Psoas muscle (tissue), 8 donors: ENCODE measurements around the gene TBC1D22A. TPM values are rescaled to one million over a fixed set of nuclear protein-coding genes. Genes with fewer than 3 reads are reported as not detected.
A peak's percentile ranks its signal among the peaks of the same experiment; 100 is the strongest.
"Not testable (repeated sequence)": the region's sequence is repeated elsewhere in the genome, so short reads cannot be mapped to it uniquely, and the experiment has no call there.

Source experiments
- ATAC-seq, 4 donors: fragments of 200-7000 bp; cut with Tn5 transposase; one replicate each; pipeline ENCODE4 v1.9.1; 2020; ENCODE audit warnings: moderate library complexity in 3 of 4, mild to moderate bottlenecking in 2 of 4
- DNase-seq, 2 donors: peaks; one replicate each; pipeline ENCODE4 v3.0.0-alpha.2; 2020
- H3K27ac ChIP-seq: fragments of 200-600 bp; one replicate; pipeline ENCODE4 v1.8.0; 2022
- H3K27me3 ChIP-seq, 3 donors: fragments of 200-600 bp in 1 of 3; one replicate each; pipeline versions ENCODE4 v1.6.1 to v1.8.0; 2013 to 2022; ENCODE audit warnings: low read length in 2 of 3, mild to moderate bottlenecking in 2 of 3, moderate library complexity in 1 of 3; ENCODE audit not compliant: insufficient read depth in 3 of 3
- H3K36me3 ChIP-seq, 2 donors: fragments of 200-600 bp in 1 of 2; one replicate each; pipeline versions ENCODE4 v1.6.1 to v1.8.0; 2013 to 2022; ENCODE audit warnings: low read depth in 1 of 2, mild to moderate bottlenecking in 1 of 2, moderate library complexity in 1 of 2; ENCODE audit not compliant: insufficient read depth in 1 of 2
- H3K4me1 ChIP-seq: fragments of 200-600 bp; one replicate; pipeline ENCODE4 v1.8.0; 2022
- H3K4me3 ChIP-seq: fragments of 200-600 bp; one replicate; pipeline ENCODE4 v1.8.0; 2022; ENCODE audit warnings: mild to moderate bottlenecking
- H3K9me3 ChIP-seq: fragments of 200-600 bp; one replicate; pipeline ENCODE4 v1.8.0; 2022
- WGBS, 3 donors: extraction: QIAGEN DNeasy Blood & Tissue Kit; methylation state at CpG; one replicate each; pipeline versions ENCODE4 v1.1.6 to v1.1.7; 2013; 5-methylcytosine and 5-hydroxymethylcytosine counted together
- intact Hi-C, 2 donors: fragments of 100-400 bp; cut with DNase I; formaldehyde crosslinking; loops; one replicate each; pipeline versions ENCODE4 v1.11.0 to v1.14.2; 2022
- polyA plus RNA-seq, 3 donors: library from polyadenylated mRNA; stranded (reverse); fragments of 200-250 nt; gene quantifications; one replicate each; pipeline ENCODE4 v1.2.3, GENCODE V29; 2013
- total RNA-seq, 4 donors: library from RNA; stranded (reverse); fragmentation: NEBNext Ultra II Directional in 2 of 4; extraction: Animal tissue kit (Norgen Biotek cat#: 25700) in 2 of 4; gene quantifications; one replicate each; pipeline versions ENCODE4 v1.2.1 to v1.2.4, GENCODE V29; 2021 to 2023
- TF ChIP-seq, protein P1 (sequence below): fragments of 200-600 bp; IDR thresholded peaks from one replicate; pipeline ENCODE4 v1.8.0; 2022; ENCODE audit warnings: antibody characterized with exemption
- donor health status: healthy with polysubstance abuse.
- donor health status: DM: no; HTN: no; CAD: no; lungs with moderate emphysema.
- donor health status: Bipolar disorder and iron deficiency.
- donor health status: healthy.
- donor health status: DM: yes; HTN: yes; CAD: no.
- donor health status: DM: no; HTN: no; CAD: no.
- donor health status: DM: no; HTN: no; CAD: no.
- donor health status: DM: yes; HTN: yes; CAD: no.

The TBC1D22A gene
- total and polyA plus RNA-seq, 7 donors, result 11.7 to 25.0 (median 18.9) TPM

GRCh38 chr22:47136050-47136449 lies 373.6 kb downstream of the TBC1D22A start:
- DNase-seq, result peak in 1 of 2 donors; percentile 46
- TF ChIP-seq, protein P1, sequence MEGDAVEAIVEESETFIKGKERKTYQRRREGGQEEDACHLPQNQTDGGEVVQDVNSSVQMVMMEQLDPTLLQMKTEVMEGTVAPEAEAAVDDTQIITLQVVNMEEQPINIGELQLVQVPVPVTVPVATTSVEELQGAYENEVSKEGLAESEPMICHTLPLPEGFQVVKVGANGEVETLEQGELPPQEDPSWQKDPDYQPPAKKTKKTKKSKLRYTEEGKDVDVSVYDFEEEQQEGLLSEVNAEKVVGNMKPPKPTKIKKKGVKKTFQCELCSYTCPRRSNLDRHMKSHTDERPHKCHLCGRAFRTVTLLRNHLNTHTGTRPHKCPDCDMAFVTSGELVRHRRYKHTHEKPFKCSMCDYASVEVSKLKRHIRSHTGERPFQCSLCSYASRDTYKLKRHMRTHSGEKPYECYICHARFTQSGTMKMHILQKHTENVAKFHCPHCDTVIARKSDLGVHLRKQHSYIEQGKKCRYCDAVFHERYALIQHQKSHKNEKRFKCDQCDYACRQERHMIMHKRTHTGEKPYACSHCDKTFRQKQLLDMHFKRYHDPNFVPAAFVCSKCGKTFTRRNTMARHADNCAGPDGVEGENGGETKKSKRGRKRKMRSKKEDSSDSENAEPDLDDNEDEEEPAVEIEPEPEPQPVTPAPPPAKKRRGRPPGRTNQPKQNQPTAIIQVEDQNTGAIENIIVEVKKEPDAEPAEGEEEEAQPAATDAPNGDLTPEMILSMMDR, result no peak
- 93 to 96% (median 93%) methylated on average over 10 to 12 of the region's 12 CpGs for WGBS, 3 donors
- ATAC-seq, result no peak
- Histone ChIP-seq H3K27ac (no peak overlapping the region), H3K27me3 (no peaks in the 10 kb centered on the region), H3K9me3 (no peaks in the 10 kb centered on the region), H3K36me3 (no peaks in the 10 kb centered on the region), H3K4me1 (no peaks in the 10 kb centered on the region), H3K4me3 (no peak overlapping the region)
- intact Hi-C loops, result no loop called here

- DNase-seq, result no peak
- intact Hi-C loops, result no loop called here
- no peak overlapping the region for H3K27ac ChIP-seq
- no peaks in the 10 kb centered on the region for H3K27me3 ChIP-seq
- 86 to 96% (median 95%) methylated on average over 15 to 16 of the region's 16 CpGs for WGBS, 3 donors
- no peaks in the 10 kb centered on the region for H3K9me3 ChIP-seq
- H3K4me3 ChIP-seq, result no peak overlapping the region
- TF ChIP-seq, protein P1, result no peak
- no peaks in the 10 kb centered on the region for H3K4me1 ChIP-seq
- ATAC-seq, result no peak
- H3K36me3 ChIP-seq, result no peaks in the 10 kb centered on the region
Measured at GRCh38 chr22:47136671-47137070, 374.2 kb downstream of the TBC1D22A start.

- Histone ChIP-seq H3K4me1 (no peaks in the 10 kb centered on the region), H3K9me3 (no peaks in the 10 kb centered on the region), H3K27me3 (no peaks in the 10 kb centered on the region), H3K4me3 (no peak overlapping the region), H3K36me3 (no peaks in the 10 kb centered on the region), H3K27ac (no peak overlapping the region)
- WGBS, 3 donors, result 84 to 89% (median 87%) methylated on average over 30 of the region's 30 CpGs
- intact Hi-C loops, result no loop called here
- ATAC-seq (no peak), DNase-seq (peak in 1 of 2 donors; percentile 70)
- TF ChIP-seq, protein P1, result no peak
Measured at GRCh38 chr22:47139013-47139789, 376.8 kb downstream of the TBC1D22A start.

GRCh38 chr22:47139790-47140119 lies 377.3 kb downstream of the TBC1D22A start:
- H3K27ac ChIP-seq, result no peak overlapping the region
- intact Hi-C loops, result no loop called here
- H3K27me3 ChIP-seq, result no peaks in the 10 kb centered on the region
- no peaks in the 10 kb centered on the region for H3K36me3 ChIP-seq
- H3K4me1 ChIP-seq, result no peaks in the 10 kb centered on the region
- no peak overlapping the region for H3K4me3 ChIP-seq
- TF ChIP-seq, protein P1, result no peak
- no peaks in the 10 kb centered on the region for H3K9me3 ChIP-seq
- WGBS, 3 donors, result 56 to 81% (median 59%) methylated on average over 6 of the region's 6 CpGs
- DNase-seq, result no peak
- peak; percentile 38 to 82 (median 76) for ATAC-seq

DNA sequence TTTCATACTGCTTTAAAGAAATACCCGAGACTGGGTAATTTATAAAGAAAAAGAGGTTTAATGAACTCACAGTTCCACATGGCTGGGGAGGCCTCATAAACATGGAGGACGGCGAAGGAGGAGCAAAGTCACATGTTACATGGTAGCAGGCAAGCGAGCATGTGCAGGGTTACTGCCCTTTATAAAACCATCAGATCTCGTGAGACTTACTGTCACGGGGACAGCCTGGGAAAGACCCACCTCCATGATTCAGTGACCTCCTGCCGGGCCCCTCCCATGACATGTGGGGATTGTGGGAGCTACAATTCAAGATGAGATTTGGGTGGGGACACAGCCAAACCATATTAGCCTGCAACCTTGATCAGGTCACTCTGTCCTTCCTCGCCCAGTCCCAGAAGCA lies 378.5 kb downstream of the TBC1D22A start:
- ATAC-seq, H3K36me3 ChIP-seq, H3K27me3 ChIP-seq, H3K27ac ChIP-seq, H3K4me3 ChIP-seq, DNase-seq, H3K9me3 ChIP-seq, intact Hi-C loops, H3K4me1 ChIP-seq: not testable (repeated sequence)
- WGBS, 3 donors, result 96 to 97% (median 96%) methylated on average over 8 of the region's 8 CpGs
